Endothelial cell of umbilical vein (primary cell): ENCODE results near the gene KRT83. TPM values are rescaled to one million over a fixed set of nuclear protein-coding genes. Genes with fewer than 3 reads are reported as not detected.
"Not testable (repeated sequence)": the region's sequence is repeated elsewhere in the genome, so short reads cannot be mapped to it uniquely, and the experiment has no call there.

Experiments
- BruUV-seq: library from RNA; stranded (reverse); fragments of 400-500 nt; replicated peaks from 2 replicates; lab custom pipeline; 2021; lab: Mats Ljungman, UMichigan
- CTCF ChIA-PET: fragments of 300-600, 350-600 bp; sonication (Branson Sonifier 250); formaldehyde crosslinking; loops from one replicate; lab custom pipeline; 2021; ENCODE audit warnings: antibody characterized with exemption, inconsistent platforms; lab: Charles Lee
- POLR2A ChIA-PET: fragments of 300-600, 350-600 bp; sonication (Branson Sonifier 250); formaldehyde crosslinking; loops from one replicate; lab custom pipeline; 2021; ENCODE audit warnings: antibody characterized with exemption, inconsistent platforms; lab: Charles Lee
- DNase-seq: peaks from one replicate; pipeline ENCODE4 v3.0.0-alpha.2; 2011; ENCODE audit warnings: low read depth, low spot score
- FAIRE-seq: peaks from 2 replicates; lab custom pipeline; 2011; peaks lifted over from hg19 to GRCh38; lab: Jason Lieb, UNC
- H2AFZ ChIP-seq: 2 replicates; pipeline ENCODE4 v1.6.0; 2012; ENCODE audit warnings: low read depth, low read length, control low read depth, inconsistent platforms
- H3K27ac ChIP-seq: 2 replicates; pipeline ENCODE4 v1.5.1; 2011; ENCODE audit warnings: low read depth, mild to moderate bottlenecking, control low read depth, low read length, moderate library complexity; ENCODE audit not compliant: insufficient read depth
- H3K27me3 ChIP-seq, 2 experiments: 2 replicates each; pipeline versions ENCODE4 v1.6.0 to v1.6.1; 2011; ENCODE audit warnings: low read length in 2 of 2, mixed read lengths in 1 of 2; ENCODE audit not compliant: control insufficient read depth in 2 of 2, insufficient read depth in 2 of 2
- H3K36me3 ChIP-seq, 2 experiments: 2 replicates in 1 of 2; 3 replicates in 1 of 2; pipeline ENCODE4 v1.5.1; 2011; ENCODE audit warnings: low read length in 2 of 2, mild to moderate bottlenecking in 1 of 2, moderate library complexity in 1 of 2; ENCODE audit not compliant: control insufficient read depth in 2 of 2, insufficient read depth in 2 of 2; ENCODE audit errors: extremely low read depth in 1 of 2
- H3K4me1 ChIP-seq: 3 replicates; pipeline ENCODE4 v1.5.1; 2011; ENCODE audit warnings: mild to moderate bottlenecking, low read length; ENCODE audit not compliant: control insufficient read depth, insufficient read depth; ENCODE audit errors: extremely low read depth
- H3K4me2 ChIP-seq: 2 replicates; pipeline ENCODE4 v1.6.1; 2011; ENCODE audit warnings: low read length, control low read depth, mixed read lengths; ENCODE audit not compliant: insufficient read depth
- H3K4me3 ChIP-seq, 3 experiments: fragments of 200-600 bp in 1 of 3; sonication (generic), shearing (Covaris generic) in 1 of 3; replicated peaks in 1 of 3; 2 replicates each; pipeline ENCODE4 v1.5.1; 2011 to 2016; ENCODE audit warnings: control low read depth in 3 of 3, low read length in 3 of 3, mild to moderate bottlenecking in 2 of 3, inconsistent platforms in 1 of 3, low read depth in 1 of 3, moderate library complexity in 1 of 3; ENCODE audit not compliant: insufficient read depth in 1 of 3
- H3K79me2 ChIP-seq: 2 replicates; pipeline ENCODE4 v1.6.0; 2012; ENCODE audit warnings: low read length, inconsistent platforms; ENCODE audit not compliant: control insufficient read depth, insufficient read depth
- H3K9ac ChIP-seq: replicated peaks from 2 replicates; pipeline ENCODE3; 2011; ENCODE audit warnings: low read length, control low read depth; ENCODE audit not compliant: insufficient read depth; ENCODE audit errors: extremely low read depth
- H3K9me1 ChIP-seq: replicated peaks from 3 replicates; pipeline ENCODE4 v1.6.0; 2011; ENCODE audit warnings: mild to moderate bottlenecking, low read length; ENCODE audit not compliant: control insufficient read depth, insufficient read depth; ENCODE audit errors: extremely low read depth
- H3K9me3 ChIP-seq: replicated peaks from 2 replicates; pipeline ENCODE4 v1.5.1; 2012; ENCODE audit warnings: low read length, inconsistent platforms; ENCODE audit not compliant: control insufficient read depth, insufficient read depth
- H4K20me1 ChIP-seq: replicated peaks from 2 replicates; pipeline ENCODE3; 2011; ENCODE audit warnings: mild to moderate bottlenecking, low read length; ENCODE audit not compliant: control insufficient read depth, insufficient read depth; ENCODE audit errors: extremely low read depth
- CTCF ChIP-seq, 2 donors: IDR thresholded peaks; 1 replicate in 1 of 2; 2 replicates in 1 of 2; pipeline ENCODE4 v1.5.1; 2011; ENCODE audit warnings: low read length in 2 of 2, mild to moderate bottlenecking in 2 of 2, moderate library complexity in 2 of 2, control low read depth in 1 of 2, inconsistent platforms in 1 of 2, low read depth in 1 of 2; ENCODE audit not compliant: insufficient read depth in 1 of 2; ENCODE audit errors: extremely low read depth in 1 of 2
- EZH2 ChIP-seq: IDR thresholded peaks from 2 replicates; pipeline ENCODE4 v1.6.1; 2012; ENCODE audit warnings: borderline replicate concordance, low read depth, mild to moderate bottlenecking, moderate library complexity, low read length, inconsistent platforms; ENCODE audit not compliant: severe bottlenecking
- GATA2 ChIP-seq: IDR thresholded peaks from 2 replicates; pipeline ENCODE4 v1.7.0; 2011; ENCODE audit warnings: low read depth, mild to moderate bottlenecking, moderate library complexity, mixed read lengths, low read length; ENCODE audit not compliant: insufficient read length, insufficient read depth
- JUN ChIP-seq: IDR thresholded peaks from 2 replicates; pipeline ENCODE4 v1.6.1; 2011; ENCODE audit warnings: borderline replicate concordance, low read depth; ENCODE audit not compliant: insufficient read length, insufficient read depth
- MYC ChIP-seq: IDR thresholded peaks from one replicate; pipeline ENCODE4 v1.6.1; 2011; ENCODE audit warnings: mild to moderate bottlenecking, low read depth, low read length
- POLR2AphosphoS5 ChIP-seq: IDR thresholded peaks from 2 replicates; pipeline ENCODE4 v1.6.1; 2012; ENCODE audit warnings: low read depth, mild to moderate bottlenecking, control low read depth, low read length, moderate library complexity; ENCODE audit not compliant: insufficient read depth
- dilution Hi-C: fragments of 300-500 bp; cut with MboI; formaldehyde crosslinking; loops from one replicate; pipeline ENCODE4 v1.15.0; 2019; ENCODE audit warnings: low sequenced_read_pairs; ENCODE audit not compliant: extremely low pct_ligation_motif_present
- intact Hi-C: fragments of 100-400 bp; cut with micrococcal nuclease; formaldehyde crosslinking; loops from one replicate; pipeline ENCODE4 v1.10.0; 2022
- polyA plus RNA-seq, 4 experiments: library from polyadenylated mRNA; depleted of rRNA in 3 of 4; stranded (reverse) in 3 of 4; unstranded in 1 of 4; fragments of >200 nt; gene quantifications; 2 replicates each; pipeline versions ENCODE4 v1.2.1 to v1.2.3, GENCODE V29; 2011 to 2012; ENCODE audit warnings: missing spikeins in 1 of 4
- total RNA-seq: library from RNA; stranded (reverse); gene quantifications from 2 replicates; pipeline ENCODE4 v1.2.3, GENCODE V29; 2021
- TF ChIP-seq, protein P1 (sequence below): IDR thresholded peaks from 2 replicates; pipeline ENCODE4 v1.6.1; 2011; ENCODE audit not compliant: insufficient read depth, insufficient read length

Gene KRT83
- total and polyA plus RNA-seq, 2 donors (not counting 3 experiments of a cell fraction or from before 2014, with no cell fraction given): not detected

DNA sequence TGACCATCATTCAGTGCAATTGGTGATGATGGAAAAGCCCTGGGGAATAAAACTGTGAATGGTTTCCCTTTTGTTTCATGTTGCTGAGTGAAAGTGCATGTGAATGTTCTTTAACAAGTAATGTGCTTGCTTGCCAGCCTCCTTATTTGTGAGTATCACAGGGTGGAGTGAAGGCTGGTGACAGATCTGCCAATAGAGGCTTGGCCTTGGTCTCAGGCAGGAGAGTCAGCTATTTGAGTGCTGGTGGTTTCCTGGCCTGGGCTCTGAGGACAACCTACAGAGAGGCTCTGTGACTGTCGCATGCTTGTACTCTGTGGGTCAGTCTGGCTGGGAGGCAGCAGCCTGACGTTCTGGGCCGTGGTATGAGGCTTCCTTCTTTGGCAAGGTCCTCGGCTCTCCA is 25.4 kb upstream of the KRT83 start:
- no peak for FAIRE-seq
- no TSS peak for BruUV-seq
- POLR2A ChIA-PET: no interaction called here

GRCh38 chr12:52345041-52345440 is 23.8 kb upstream of the KRT83 start:
- H3K9me3 ChIP-seq, dilution Hi-C loops, POLR2A ChIA-PET, H3K36me3 ChIP-seq, H3K4me2 ChIP-seq, H3K9me1 ChIP-seq, H3K4me3 ChIP-seq, H4K20me1 ChIP-seq, H3K4me1 ChIP-seq, BruUV-seq, DNase-seq, FAIRE-seq, H3K79me2 ChIP-seq, intact Hi-C loops, H3K27ac ChIP-seq, H2AFZ ChIP-seq, H3K9ac ChIP-seq: not testable (repeated sequence)
- H3K27me3 ChIP-seq: peaks cover 7 to 13% of the 10 kb centered on the region in 2 experiments
- CTCF ChIA-PET: interaction anchor here (1.0 to 1.2 kb wide), 2 partner anchors 10 to 17 kb away, joined by 3 to 4 read pairs; no protein-coding TSS in a partner anchor

More for the DNA sequence above, 25.4 kb upstream of the KRT83 start:
- Histone ChIP-seq H3K27me3 (peaks cover 7 to 11% of the 10 kb centered on the region in 2 experiments), H3K4me1 (no peaks in the 10 kb centered on the region), H3K9me1 (no peaks in the 10 kb centered on the region), H2AFZ (no peak overlapping the region), H3K36me3 (no peaks in the 10 kb centered on the region), H3K27ac (no peak overlapping the region), H3K9me3 (no peaks in the 10 kb centered on the region), H4K20me1 (no peaks in the 10 kb centered on the region), H3K9ac (no peak overlapping the region), H3K4me2 (no peak overlapping the region), H3K4me3 (no peak overlapping the region), H3K79me2 (no peaks in the 10 kb centered on the region)
- intact Hi-C loops (no loop called here), dilution Hi-C loops (no loop called here)
- TF ChIP-seq POLR2AphosphoS5: no peak
- TF ChIP-seq JUN: no peak
- TF ChIP-seq GATA2: no peak
- TF ChIP-seq, protein P1, sequence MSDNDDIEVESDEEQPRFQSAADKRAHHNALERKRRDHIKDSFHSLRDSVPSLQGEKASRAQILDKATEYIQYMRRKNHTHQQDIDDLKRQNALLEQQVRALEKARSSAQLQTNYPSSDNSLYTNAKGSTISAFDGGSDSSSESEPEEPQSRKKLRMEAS: no peak
- no peak for TF ChIP-seq MYC
- TF ChIP-seq CTCF (IDR thresholded peaks at IDR 0.05; ENCODE audit: extremely low read depth in 1 of 2, insufficient read depth in 1 of 2, low read depth in 1 of 2, low read length in 2 of 2): no peak
- TF ChIP-seq EZH2: no peak
- CTCF ChIA-PET: interaction anchor here (0.5 kb wide), 1 partner anchor 459 kb away, joined by 3 read pairs; no protein-coding TSS in a partner anchor
- no peak for DNase-seq
